HG03575 (cell line): ENCODE data around the gene CD4.
"Not testable (repeated sequence)": the region's sequence is repeated elsewhere in the genome, so short reads cannot be mapped to it uniquely, and the experiment has no call there.

ENCODE experiments used
- ATAC-seq: cut with Tn5 transposase; IDR thresholded peaks from one replicate; pipeline ENCODE4 v1.9.1; 2021; ENCODE audit not compliant: unreplicated experiment, insufficient number of reproducible peaks, low FRiP score; ENCODE audit errors: extremely low read depth

The CD4 gene

GRCh38 chr12:6853626-6854025, 64.3 kb downstream of the CD4 start:
- no peak for ATAC-seq

- no peak for ATAC-seq
Observed at GRCh38 chr12:6854036-6854435, 64.7 kb downstream of the CD4 start.

- ATAC-seq = no peak
Observed at GRCh38 chr12:6855322-6855721, 66.0 kb downstream of the CD4 start.

- no peak for ATAC-seq
Observed at GRCh38 chr12:6858799-6859198, 69.5 kb downstream of the CD4 start.

GRCh38 chr12:6860116-6860515, 70.8 kb downstream of the CD4 start:
- no peak for ATAC-seq

GRCh38 chr12:6860942-6861341, 71.6 kb downstream of the CD4 start:
- ATAC-seq = no peak

GRCh38 chr12:6861391-6861790, 72.1 kb downstream of the CD4 start:
- ATAC-seq = no peak

- no peak for ATAC-seq
Observed at GRCh38 chr12:6863033-6863432, 73.7 kb downstream of the CD4 start.

GRCh38 chr12:6863586-6864321, 74.4 kb downstream of the CD4 start:
- no peak for ATAC-seq

- not testable (repeated sequence) for ATAC-seq
Observed at GRCh38 chr12:6865307-6865706, 76.0 kb downstream of the CD4 start.

- ATAC-seq = no peak
Observed at GRCh38 chr12:6866163-6866919, 77.0 kb downstream of the CD4 start.

- no peak for ATAC-seq
Observed at GRCh38 chr12:6866920-6867412, 77.6 kb downstream of the CD4 start.

- ATAC-seq = no peak
Observed at GRCh38 chr12:6867413-6868210, 78.3 kb downstream of the CD4 start, which contains the start of gene TPI1. TPI1 (plus strand) TSS chr12:6867531; CDS start chr12:6867567, 36 bp downstream.

- ATAC-seq = no peak
Observed at GRCh38 chr12:6868211-6869048, 79.1 kb downstream of the CD4 start.

GRCh38 chr12:6869049-6870021, 80.0 kb downstream of the CD4 start:
- no peak for ATAC-seq

GRCh38 chr12:6870304-6870703, 81.0 kb downstream of the CD4 start:
- ATAC-seq = not testable (repeated sequence)
